Upper lobe of left lung (tissue), 4 donors: ENCODE data around the gene ABR.

Source experiments
- POLR2A ChIP-seq, 4 donors: fragments of 450-650 bp; IDR thresholded peaks; one replicate each; pipeline ENCODE4 v1.5.1; 2016 to 2017; ENCODE audit warnings: antibody characterized with exemption in 4 of 4, mild to moderate bottlenecking in 2 of 4
- POLR2AphosphoS5 ChIP-seq, 2 donors: sonication (generic); formaldehyde crosslinking; IDR thresholded peaks; one replicate each; pipeline ENCODE4 v1.5.1; 2017; ENCODE audit warnings: antibody characterized with exemption in 2 of 2
- TF ChIP-seq, protein P1 (sequence below), 6 experiments: fragments of 450-650 bp in 4 of 6; fragments of 200-600 bp in 2 of 6; sonication (generic) in 2 of 6; IDR thresholded peaks; one replicate each; pipeline ENCODE4 v1.5.1; 2016 to 2019; ENCODE audit warnings: antibody characterized with exemption in 6 of 6

- TF ChIP-seq, protein P1, sequence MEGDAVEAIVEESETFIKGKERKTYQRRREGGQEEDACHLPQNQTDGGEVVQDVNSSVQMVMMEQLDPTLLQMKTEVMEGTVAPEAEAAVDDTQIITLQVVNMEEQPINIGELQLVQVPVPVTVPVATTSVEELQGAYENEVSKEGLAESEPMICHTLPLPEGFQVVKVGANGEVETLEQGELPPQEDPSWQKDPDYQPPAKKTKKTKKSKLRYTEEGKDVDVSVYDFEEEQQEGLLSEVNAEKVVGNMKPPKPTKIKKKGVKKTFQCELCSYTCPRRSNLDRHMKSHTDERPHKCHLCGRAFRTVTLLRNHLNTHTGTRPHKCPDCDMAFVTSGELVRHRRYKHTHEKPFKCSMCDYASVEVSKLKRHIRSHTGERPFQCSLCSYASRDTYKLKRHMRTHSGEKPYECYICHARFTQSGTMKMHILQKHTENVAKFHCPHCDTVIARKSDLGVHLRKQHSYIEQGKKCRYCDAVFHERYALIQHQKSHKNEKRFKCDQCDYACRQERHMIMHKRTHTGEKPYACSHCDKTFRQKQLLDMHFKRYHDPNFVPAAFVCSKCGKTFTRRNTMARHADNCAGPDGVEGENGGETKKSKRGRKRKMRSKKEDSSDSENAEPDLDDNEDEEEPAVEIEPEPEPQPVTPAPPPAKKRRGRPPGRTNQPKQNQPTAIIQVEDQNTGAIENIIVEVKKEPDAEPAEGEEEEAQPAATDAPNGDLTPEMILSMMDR (IDR thresholded peaks at IDR 0.05): no peak
- TF ChIP-seq POLR2A (IDR thresholded peaks at IDR 0.05) (no peak), POLR2AphosphoS5 (IDR thresholded peaks at IDR 0.05) (no peak)
Observed at GRCh38 chr17:1095853-1096173, 84.0 kb downstream of the ABR start.
